ENCODE measurements around the gene DGLUCY. TPM values are rescaled to one million over a fixed set of nuclear protein-coding genes. Genes with fewer than 3 reads are reported as not detected.
A peak's percentile ranks its signal among the peaks of the same experiment; 100 is the strongest.
"Not testable (repeated sequence)": the region's sequence is repeated elsewhere in the genome, so short reads cannot be mapped to it uniquely, and the experiment has no call there.

DGLUCY gene
- total RNA-seq, 1 experiment from 2014 or later = 91.4 TPM

- DNase-seq (ENCODE audit: low spot score) = no peak
- in situ Hi-C loops (cut with HindIII; ENCODE audit: low sequenced_read_pairs) = no loop called here
These were observed 72.7 kb downstream of the DGLUCY start for GRCh38 chr14:91186515-91187066.

GRCh38 chr14:91187271-91187670 lies 73.4 kb downstream of the DGLUCY start:
- in situ Hi-C loops (cut with HindIII; ENCODE audit: low sequenced_read_pairs) = no loop called here
- no peak for DNase-seq (ENCODE audit: low spot score)

DNA sequence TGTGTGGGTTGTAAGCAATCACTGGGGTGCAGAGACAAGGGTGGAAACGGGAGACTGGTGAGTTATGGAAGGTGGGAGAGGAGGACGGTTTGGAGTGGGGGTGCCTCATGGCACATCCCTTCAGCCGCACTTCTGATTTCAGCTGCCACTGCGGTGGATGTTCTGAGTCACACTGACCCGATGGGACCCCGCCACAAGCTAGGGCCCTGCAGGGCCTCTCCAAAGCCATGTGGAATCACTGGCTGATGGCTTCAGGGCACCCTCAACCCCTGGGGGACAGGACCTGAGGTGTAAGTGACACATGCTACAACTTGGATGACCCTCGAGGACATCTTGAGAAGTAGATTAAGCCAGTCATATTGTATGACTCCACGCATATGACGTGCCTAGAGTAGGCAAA lies 77.0 kb downstream of the DGLUCY start:
- DNase-seq (ENCODE audit: low spot score) = no peak
- in situ Hi-C loops (cut with HindIII; ENCODE audit: low sequenced_read_pairs) = no loop called here

- in situ Hi-C loops (cut with HindIII; ENCODE audit: low sequenced_read_pairs) = no loop called here
- DNase-seq (ENCODE audit: low spot score) = no peak
These were observed 79.2 kb downstream of the DGLUCY start for GRCh38 chr14:91193069-91193468.

- DNase-seq (ENCODE audit: low spot score) = no peak
- in situ Hi-C loops (cut with HindIII; ENCODE audit: low sequenced_read_pairs) = no loop called here
These were observed 82.0 kb downstream of the DGLUCY start for GRCh38 chr14:91195881-91196280.

GRCh38 chr14:91197631-91198030 lies 83.8 kb downstream of the DGLUCY start:
- no peak for DNase-seq (ENCODE audit: low spot score)
- in situ Hi-C loops (cut with HindIII; ENCODE audit: low sequenced_read_pairs) = no loop called here

GRCh38 chr14:91200802-91201201 lies 86.9 kb downstream of the DGLUCY start:
- in situ Hi-C loops (cut with HindIII; ENCODE audit: low sequenced_read_pairs) = not testable (repeated sequence)

GRCh38 chr14:91202234-91202974 lies 88.5 kb downstream of the DGLUCY start:
- in situ Hi-C loops (cut with HindIII; ENCODE audit: low sequenced_read_pairs) = no loop called here
- peak; percentile 11 for DNase-seq (ENCODE audit: low spot score)

More at GRCh38 chr14:91200802-91201201, 86.9 kb downstream of the DGLUCY start:
- not testable (repeated sequence) for DNase-seq (ENCODE audit: low spot score)

DNA sequence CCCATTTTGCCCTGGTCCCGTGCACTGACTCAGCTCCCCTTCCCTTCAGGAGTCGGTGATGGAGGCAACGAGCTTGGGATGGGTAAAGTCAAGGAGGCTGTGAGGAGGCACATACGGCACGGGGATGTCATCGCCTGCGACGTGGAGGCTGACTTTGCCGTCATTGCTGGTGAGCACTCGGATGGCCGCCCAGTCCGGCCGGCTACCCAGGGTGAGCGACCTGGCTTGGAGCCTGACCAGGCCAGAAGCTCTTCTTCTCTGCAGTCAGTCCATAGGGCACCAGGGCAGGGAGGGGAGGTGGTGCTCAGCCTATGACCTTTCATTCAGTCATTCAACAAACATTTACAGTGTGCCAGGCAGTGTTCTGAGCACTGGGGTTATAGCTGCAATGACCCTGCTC lies 90.8 kb downstream of the DGLUCY start:
- in situ Hi-C loops (cut with HindIII; ENCODE audit: low sequenced_read_pairs) = no loop called here

GRCh38 chr14:91205459-91205858 lies 91.6 kb downstream of the DGLUCY start:
- in situ Hi-C loops (cut with HindIII; ENCODE audit: low sequenced_read_pairs) = no loop called here
- no peak for DNase-seq (ENCODE audit: low spot score)

More for the DNA sequence above, 90.8 kb downstream of the DGLUCY start:
- no peak for DNase-seq (ENCODE audit: low spot score)

DNA sequence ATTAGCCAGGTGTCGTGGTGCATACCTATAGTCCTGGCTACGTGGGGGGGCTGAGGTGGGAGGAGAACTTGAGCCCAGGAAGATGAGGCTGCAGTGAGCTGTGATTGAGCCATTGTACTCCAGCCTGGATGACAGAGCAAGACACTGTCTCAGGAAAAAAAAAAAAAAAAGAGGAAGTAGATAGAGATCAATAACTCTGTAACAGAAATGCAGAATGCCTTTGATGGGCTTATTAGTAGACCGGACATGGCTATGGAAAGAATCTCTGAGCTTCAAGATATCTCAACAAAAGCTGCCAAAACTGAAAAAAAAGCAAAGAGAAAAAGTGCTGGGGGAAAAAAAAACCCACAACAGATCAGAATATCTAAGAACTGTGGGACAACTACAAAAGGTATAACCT lies 93.1 kb downstream of the DGLUCY start:
- no peak for DNase-seq (ENCODE audit: low spot score)
- in situ Hi-C loops (cut with HindIII; ENCODE audit: low sequenced_read_pairs) = no loop called here

GRCh38 chr14:91211017-91211416 lies 97.1 kb downstream of the DGLUCY start:
- in situ Hi-C loops (cut with HindIII; ENCODE audit: low sequenced_read_pairs) = loop anchor here (10.0 kb wide), 1 partner anchor 74 kb away; no protein-coding TSS in a partner anchor
- no peak for DNase-seq (ENCODE audit: low spot score)

DNA sequence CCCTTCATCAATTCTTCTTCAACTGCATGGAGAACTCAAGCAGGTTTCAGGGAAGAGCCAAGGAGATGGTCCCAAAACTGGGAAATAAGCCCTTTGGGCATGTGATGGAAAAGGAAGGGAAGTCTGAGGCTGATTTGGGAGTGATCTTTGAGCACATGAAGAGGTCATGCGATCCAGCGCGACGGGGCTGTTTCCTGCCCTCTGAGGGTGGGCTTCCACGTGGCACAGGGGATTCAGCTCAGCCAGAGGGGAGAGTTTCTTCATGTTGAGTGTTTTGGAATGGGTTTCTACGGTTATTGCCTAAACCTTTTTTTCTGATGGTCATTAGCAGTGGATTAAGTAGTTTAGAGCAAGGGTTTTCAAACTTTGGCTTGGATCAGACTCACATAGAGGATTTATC lies 100.4 kb downstream of the DGLUCY start:
- in situ Hi-C loops (cut with HindIII; ENCODE audit: low sequenced_read_pairs) = loop anchor here (10.0 kb wide), 1 partner anchor 70 kb away; no protein-coding TSS in a partner anchor
- no peak for DNase-seq (ENCODE audit: low spot score)

- DNase-seq (ENCODE audit: low spot score) = no peak
- in situ Hi-C loops (cut with HindIII; ENCODE audit: low sequenced_read_pairs) = loop anchor here (10.0 kb wide), 1 partner anchor 69 kb away; no protein-coding TSS in a partner anchor
These were observed 101.5 kb downstream of the DGLUCY start for GRCh38 chr14:91215381-91215780.

DNA sequence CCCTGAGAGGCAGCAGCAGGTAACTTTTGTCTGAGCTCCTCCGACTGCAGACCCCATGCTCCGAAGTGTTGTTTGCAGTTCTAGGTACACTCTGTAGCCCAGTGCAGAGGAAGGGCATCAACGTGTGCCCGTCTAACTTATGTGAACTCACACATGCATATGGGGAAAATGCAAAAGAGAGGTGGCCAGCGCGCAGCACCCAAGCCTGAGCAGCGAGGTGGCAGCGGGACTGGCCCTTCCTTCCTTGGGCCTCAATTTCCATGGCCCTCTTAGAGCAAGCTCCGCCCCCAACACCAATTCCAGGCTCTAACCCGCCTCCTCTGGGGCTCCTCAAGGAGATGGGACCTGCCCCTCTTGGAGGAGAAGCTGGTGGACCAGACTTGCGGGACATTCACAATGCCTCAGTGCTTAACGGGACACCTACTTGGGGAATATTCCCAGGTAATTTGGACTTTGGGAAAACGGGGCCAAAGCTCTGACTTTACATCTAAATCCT lies 102.9 kb downstream of the DGLUCY start:
- DNase-seq (ENCODE audit: low spot score) = no peak
- in situ Hi-C loops (cut with HindIII; ENCODE audit: low sequenced_read_pairs) = loop anchor here (10.0 kb wide), 1 partner anchor 68 kb away; no protein-coding TSS in a partner anchor

DNA sequence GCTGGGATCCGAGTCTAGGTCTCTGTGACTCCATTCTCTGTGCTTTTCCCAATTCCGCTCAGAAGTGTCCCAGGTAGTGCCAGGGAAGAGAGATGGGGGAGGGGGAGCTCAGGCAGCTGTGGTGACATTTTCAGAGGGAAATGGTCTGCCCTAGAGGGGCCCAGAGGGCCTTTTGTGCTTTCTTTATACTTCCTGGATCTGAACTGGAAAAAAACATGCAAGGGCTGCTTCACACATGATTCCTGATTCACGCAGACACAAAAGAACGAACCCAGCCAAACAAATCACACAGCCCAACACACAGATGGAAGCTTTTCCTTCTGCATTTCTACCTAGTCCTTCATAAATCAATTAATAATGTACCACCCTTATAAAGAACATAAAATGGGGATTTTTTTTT lies 104.1 kb downstream of the DGLUCY start:
- in situ Hi-C loops (cut with HindIII; ENCODE audit: low sequenced_read_pairs) = loop anchor here (10.0 kb wide), 1 partner anchor 67 kb away; no protein-coding TSS in a partner anchor
- no peak for DNase-seq (ENCODE audit: low spot score)

- in situ Hi-C loops (cut with HindIII; ENCODE audit: low sequenced_read_pairs) = loop anchor here (10.0 kb wide), 1 partner anchor 65 kb away; no protein-coding TSS in a partner anchor
- no peak for DNase-seq (ENCODE audit: low spot score)
These were observed 105.9 kb downstream of the DGLUCY start for GRCh38 chr14:91219517-91220389.

- DNase-seq (ENCODE audit: low spot score) = peak; percentile 49
- in situ Hi-C loops (cut with HindIII; ENCODE audit: low sequenced_read_pairs) = no loop called here
These were observed 106.7 kb downstream of the DGLUCY start for GRCh38 chr14:91220581-91221000.

DNA sequence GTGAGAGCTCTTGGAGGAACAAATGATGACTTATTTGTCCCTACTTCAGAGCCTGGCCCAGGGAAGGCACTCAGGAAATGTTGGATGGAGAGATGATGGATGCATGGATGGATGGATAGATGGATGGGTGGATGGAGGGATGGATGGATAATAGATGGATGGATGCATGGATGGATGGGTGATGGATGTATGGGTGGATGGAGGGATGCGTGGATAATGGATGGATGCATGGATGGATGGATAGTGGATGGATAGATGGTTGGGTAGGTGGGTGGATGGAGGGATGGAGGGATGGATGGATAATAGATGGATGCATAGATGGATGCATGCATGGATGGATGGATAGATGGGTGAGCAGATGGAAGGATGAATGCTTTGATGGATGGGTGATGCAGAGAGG lies 107.4 kb downstream of the DGLUCY start:
- in situ Hi-C loops (cut with HindIII; ENCODE audit: low sequenced_read_pairs) = no loop called here
- DNase-seq (ENCODE audit: low spot score) = no peak
